ENCODE measurements around the gene MAD1L1.

DNA sequence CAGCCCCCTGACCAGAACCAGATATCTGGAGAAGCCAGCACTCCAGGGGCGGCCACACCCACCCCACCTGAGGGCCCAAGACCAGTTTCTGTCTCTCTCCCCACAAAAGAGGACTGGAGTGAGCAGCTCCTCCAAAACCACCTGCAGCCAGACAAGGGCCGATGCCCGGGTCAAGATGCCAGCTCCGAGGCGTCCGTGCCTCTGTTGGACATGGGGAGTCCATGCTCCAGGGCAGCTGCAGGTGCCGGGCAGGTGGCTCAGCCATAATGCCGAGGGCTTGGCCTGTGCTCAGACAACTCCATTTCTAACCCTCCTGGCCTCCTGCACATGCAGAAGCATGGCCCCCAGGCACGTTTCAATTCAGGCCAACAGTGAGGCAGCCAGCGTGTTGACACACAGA is 234.6 kb downstream of the MAD1L1 start:
- TF ChIP-seq, protein P1, sequence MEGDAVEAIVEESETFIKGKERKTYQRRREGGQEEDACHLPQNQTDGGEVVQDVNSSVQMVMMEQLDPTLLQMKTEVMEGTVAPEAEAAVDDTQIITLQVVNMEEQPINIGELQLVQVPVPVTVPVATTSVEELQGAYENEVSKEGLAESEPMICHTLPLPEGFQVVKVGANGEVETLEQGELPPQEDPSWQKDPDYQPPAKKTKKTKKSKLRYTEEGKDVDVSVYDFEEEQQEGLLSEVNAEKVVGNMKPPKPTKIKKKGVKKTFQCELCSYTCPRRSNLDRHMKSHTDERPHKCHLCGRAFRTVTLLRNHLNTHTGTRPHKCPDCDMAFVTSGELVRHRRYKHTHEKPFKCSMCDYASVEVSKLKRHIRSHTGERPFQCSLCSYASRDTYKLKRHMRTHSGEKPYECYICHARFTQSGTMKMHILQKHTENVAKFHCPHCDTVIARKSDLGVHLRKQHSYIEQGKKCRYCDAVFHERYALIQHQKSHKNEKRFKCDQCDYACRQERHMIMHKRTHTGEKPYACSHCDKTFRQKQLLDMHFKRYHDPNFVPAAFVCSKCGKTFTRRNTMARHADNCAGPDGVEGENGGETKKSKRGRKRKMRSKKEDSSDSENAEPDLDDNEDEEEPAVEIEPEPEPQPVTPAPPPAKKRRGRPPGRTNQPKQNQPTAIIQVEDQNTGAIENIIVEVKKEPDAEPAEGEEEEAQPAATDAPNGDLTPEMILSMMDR (IDR thresholded peaks at IDR 0.05) = no peak
- no peak for TF ChIP-seq POLR2A (IDR thresholded peaks at IDR 0.05)
